Measurements from ENCODE around the gene LYL1. TPM values are rescaled to one million over a fixed set of nuclear protein-coding genes. Genes with fewer than 3 reads are reported as not detected.

The LYL1 gene
- total and polyA plus RNA-seq, 9 of the 15 experiments (the other 6 are each of a cell fraction or from before 2014, with no cell fraction given): 1.3 to 266 (median 34.0) TPM

DNA sequence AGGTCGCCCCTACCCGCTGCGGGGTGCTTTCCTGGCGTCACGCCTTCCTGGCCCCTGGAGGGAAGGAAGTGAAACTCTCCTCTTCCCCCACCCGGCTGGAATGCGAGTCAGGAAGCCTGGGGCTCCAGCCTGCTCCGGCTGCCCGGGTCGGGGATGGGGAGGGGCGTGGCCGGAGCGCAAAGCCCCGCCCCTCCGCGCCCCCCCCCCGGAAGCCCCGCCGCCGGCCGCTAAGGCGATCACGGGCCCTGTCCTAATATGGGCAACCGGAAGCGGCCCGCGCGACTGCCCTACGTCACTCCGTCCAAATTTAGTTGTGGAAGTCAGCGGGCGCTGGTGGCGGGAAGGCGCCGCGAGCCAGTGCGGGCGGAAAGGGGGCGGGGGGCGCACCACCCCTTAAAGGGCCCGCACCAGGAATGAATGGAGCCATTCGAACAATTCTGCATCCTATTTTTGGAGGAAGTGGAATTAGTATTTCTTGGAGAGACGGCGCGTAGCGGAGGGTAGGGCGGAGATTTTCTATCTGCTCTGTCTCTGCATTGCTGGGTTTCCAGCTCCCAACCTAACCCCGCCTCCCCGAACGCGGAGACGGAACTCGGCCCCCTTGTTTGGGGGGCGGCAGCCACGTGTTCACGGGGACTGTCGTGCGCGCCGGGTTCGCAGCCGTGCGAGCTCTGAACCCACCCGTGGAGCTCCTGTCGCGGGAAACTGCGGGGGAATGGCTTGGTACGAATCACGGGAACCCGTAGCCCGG lies 49.1 kb upstream of the LYL1 start (continued):
- TF ChIP-seq ETV6 (IDR thresholded peaks at IDR 0.05; ENCODE audit: borderline replicate concordance in 1 of 2, low read depth in 2 of 2, low read length in 1 of 2): no peak
- no peak for TF ChIP-seq ETV6 (CRISPR knock-in tag; IDR thresholded peaks at IDR 0.05; ENCODE audit: borderline replicate concordance)
- no peak for TF ChIP-seq COPS2 (conservative IDR thresholded peaks at IDR 0.05)
- peak; percentile 91 for TF ChIP-seq ATF7 (IDR thresholded peaks at IDR 0.05)
- TF ChIP-seq ZNF217 (CRISPR knock-in tag; IDR thresholded peaks at IDR 0.05): no peak
- TF ChIP-seq, protein P1, sequence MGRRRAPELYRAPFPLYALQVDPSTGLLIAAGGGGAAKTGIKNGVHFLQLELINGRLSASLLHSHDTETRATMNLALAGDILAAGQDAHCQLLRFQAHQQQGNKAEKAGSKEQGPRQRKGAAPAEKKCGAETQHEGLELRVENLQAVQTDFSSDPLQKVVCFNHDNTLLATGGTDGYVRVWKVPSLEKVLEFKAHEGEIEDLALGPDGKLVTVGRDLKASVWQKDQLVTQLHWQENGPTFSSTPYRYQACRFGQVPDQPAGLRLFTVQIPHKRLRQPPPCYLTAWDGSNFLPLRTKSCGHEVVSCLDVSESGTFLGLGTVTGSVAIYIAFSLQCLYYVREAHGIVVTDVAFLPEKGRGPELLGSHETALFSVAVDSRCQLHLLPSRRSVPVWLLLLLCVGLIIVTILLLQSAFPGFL (CRISPR knock-in tag; IDR thresholded peaks at IDR 0.05): no peak
- no peak for TF ChIP-seq CBFA2T3 (IDR thresholded peaks at IDR 0.05)
- TF ChIP-seq PHB (CRISPR knock-in tag; IDR thresholded peaks at IDR 0.05): 0 out of 2 replicates have a peak, but pooled peaks have one; percentile 42
- TF ChIP-seq RFX7 (CRISPR knock-in tag; IDR thresholded peaks at IDR 0.05): no peak
- TF ChIP-seq, protein P2, sequence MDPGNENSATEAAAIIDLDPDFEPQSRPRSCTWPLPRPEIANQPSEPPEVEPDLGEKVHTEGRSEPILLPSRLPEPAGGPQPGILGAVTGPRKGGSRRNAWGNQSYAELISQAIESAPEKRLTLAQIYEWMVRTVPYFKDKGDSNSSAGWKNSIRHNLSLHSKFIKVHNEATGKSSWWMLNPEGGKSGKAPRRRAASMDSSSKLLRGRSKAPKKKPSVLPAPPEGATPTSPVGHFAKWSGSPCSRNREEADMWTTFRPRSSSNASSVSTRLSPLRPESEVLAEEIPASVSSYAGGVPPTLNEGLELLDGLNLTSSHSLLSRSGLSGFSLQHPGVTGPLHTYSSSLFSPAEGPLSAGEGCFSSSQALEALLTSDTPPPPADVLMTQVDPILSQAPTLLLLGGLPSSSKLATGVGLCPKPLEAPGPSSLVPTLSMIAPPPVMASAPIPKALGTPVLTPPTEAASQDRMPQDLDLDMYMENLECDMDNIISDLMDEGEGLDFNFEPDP (CRISPR knock-in tag; IDR thresholded peaks at IDR 0.05): 0 out of 2 replicates have a peak, but pooled peaks have one; percentile 34
- TF ChIP-seq HNRNPUL1 (IDR thresholded peaks at IDR 0.05; ENCODE audit: low read length): no peak
- TF ChIP-seq, protein P3, sequence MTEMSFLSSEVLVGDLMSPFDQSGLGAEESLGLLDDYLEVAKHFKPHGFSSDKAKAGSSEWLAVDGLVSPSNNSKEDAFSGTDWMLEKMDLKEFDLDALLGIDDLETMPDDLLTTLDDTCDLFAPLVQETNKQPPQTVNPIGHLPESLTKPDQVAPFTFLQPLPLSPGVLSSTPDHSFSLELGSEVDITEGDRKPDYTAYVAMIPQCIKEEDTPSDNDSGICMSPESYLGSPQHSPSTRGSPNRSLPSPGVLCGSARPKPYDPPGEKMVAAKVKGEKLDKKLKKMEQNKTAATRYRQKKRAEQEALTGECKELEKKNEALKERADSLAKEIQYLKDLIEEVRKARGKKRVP (CRISPR knock-in tag; IDR thresholded peaks at IDR 0.05): no peak
- no peak for TF ChIP-seq SMARCA5 (IDR thresholded peaks at IDR 0.05)
- TF ChIP-seq ZNF347 (CRISPR knock-in tag; IDR thresholded peaks at IDR 0.05; ENCODE audit: low read depth): no peak
- TF ChIP-seq HDAC3 (IDR thresholded peaks at IDR 0.05; ENCODE audit: borderline replicate concordance, partially characterized antibody): no peak
- no peak for TF ChIP-seq ZNF551 (CRISPR knock-in tag; IDR thresholded peaks at IDR 0.05)
- TF ChIP-seq, protein P4, sequence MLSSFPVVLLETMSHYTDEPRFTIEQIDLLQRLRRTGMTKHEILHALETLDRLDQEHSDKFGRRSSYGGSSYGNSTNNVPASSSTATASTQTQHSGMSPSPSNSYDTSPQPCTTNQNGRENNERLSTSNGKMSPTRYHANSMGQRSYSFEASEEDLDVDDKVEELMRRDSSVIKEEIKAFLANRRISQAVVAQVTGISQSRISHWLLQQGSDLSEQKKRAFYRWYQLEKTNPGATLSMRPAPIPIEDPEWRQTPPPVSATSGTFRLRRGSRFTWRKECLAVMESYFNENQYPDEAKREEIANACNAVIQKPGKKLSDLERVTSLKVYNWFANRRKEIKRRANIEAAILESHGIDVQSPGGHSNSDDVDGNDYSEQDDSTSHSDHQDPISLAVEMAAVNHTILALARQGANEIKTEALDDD (IDR thresholded peaks at IDR 0.05): no peak
- TF ChIP-seq KAT2B (IDR thresholded peaks at IDR 0.05; ENCODE audit: low read depth, low read length): no peak
- TF ChIP-seq KLF6 (CRISPR knock-in tag; IDR thresholded peaks at IDR 0.05; ENCODE audit: borderline replicate concordance): no peak; the same call in 1 of the 2 replicates
- TF ChIP-seq ZNF436 (CRISPR knock-in tag; IDR thresholded peaks at IDR 0.05): no peak
- 0 out of 2 replicates have a peak, but pooled peaks have one; percentile 41 for TF ChIP-seq TRIM28 (IDR thresholded peaks at IDR 0.05)
- no peak for TF ChIP-seq ZNF76 (CRISPR knock-in tag; IDR thresholded peaks at IDR 0.05; ENCODE audit: borderline replicate concordance)
- TF ChIP-seq ZNF134 (CRISPR knock-in tag; conservative IDR thresholded peaks at IDR 0.05): no peak
- no peak for TF ChIP-seq BDP1 (IDR thresholded peaks at IDR 0.05; ENCODE audit: insufficient read depth, insufficient read length)

Data from K562 (cell line).